ENCODE results near the gene UBE2E2.

Gene UBE2E2

DNA sequence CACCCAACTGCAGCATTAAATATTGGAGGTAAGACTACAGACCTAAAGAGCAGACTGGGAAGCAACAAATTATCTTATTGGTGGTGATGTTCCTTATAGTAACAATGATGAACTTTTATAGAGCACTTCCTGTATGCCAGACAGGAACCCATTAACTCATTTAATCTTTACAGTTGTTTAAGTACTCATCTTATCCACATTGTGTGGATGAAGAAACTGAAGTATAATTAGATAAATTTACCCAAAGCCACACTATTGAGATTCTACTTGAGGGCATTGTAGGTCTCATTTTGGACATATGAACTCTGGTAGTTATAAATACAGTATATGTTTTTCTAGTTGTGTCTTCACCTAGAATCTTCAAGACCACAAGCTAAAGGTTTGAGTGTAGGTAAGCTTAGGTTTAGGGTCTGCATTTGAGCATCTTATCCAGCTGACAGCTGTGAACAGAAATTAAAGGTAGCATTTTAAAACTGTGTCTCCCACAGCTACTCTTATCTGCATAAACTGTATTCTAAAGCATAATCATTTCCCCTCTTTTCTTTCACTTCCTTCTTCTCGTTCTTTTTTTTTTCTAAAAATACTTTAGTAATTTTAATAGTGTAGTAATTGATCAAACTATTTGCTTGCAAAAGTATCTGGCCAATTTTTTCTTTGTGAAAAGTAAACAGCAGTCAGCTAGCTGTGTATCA, 138.2 kb downstream of the UBE2E2 start:
- H4K20me1 ChIP-seq (ENCODE audit: insufficient read depth, low read length), result no peaks in the 10 kb centered on the region
- H3K9me2 ChIP-seq (ENCODE audit: low read depth, low read length), result no peaks in the 10 kb centered on the region
- no peaks in the 10 kb centered on the region for H3K27me3 ChIP-seq (ENCODE audit: insufficient read depth, low read length)
- TF ChIP-seq, protein P1, sequence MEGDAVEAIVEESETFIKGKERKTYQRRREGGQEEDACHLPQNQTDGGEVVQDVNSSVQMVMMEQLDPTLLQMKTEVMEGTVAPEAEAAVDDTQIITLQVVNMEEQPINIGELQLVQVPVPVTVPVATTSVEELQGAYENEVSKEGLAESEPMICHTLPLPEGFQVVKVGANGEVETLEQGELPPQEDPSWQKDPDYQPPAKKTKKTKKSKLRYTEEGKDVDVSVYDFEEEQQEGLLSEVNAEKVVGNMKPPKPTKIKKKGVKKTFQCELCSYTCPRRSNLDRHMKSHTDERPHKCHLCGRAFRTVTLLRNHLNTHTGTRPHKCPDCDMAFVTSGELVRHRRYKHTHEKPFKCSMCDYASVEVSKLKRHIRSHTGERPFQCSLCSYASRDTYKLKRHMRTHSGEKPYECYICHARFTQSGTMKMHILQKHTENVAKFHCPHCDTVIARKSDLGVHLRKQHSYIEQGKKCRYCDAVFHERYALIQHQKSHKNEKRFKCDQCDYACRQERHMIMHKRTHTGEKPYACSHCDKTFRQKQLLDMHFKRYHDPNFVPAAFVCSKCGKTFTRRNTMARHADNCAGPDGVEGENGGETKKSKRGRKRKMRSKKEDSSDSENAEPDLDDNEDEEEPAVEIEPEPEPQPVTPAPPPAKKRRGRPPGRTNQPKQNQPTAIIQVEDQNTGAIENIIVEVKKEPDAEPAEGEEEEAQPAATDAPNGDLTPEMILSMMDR (IDR thresholded peaks at IDR 0.05; ENCODE audit: low read length), result no peak
- no peak for TF ChIP-seq EZH2 (IDR thresholded peaks at IDR 0.05; ENCODE audit: borderline replicate concordance, low read length)
- H3F3A ChIP-seq (ENCODE audit: insufficient read depth, low read length), result no peaks in the 10 kb centered on the region
- H3K4me2 ChIP-seq (ENCODE audit: low read length), result peak overlapping the region; percentile 47
- no peaks in the 10 kb centered on the region for H3K36me3 ChIP-seq (ENCODE audit: insufficient read depth, low read length)
- peak overlapping the region; percentile 79 for H3K27ac ChIP-seq (ENCODE audit: low read depth, low read length, poor library complexity, severe bottlenecking)
- peaks cover 12% of the 10 kb centered on the region; the same call in 1 of the 2 replicates for H3K79me2 ChIP-seq (ENCODE audit: insufficient read depth, low read length)
- peak overlapping the region; percentile 2 for H3K4me3 ChIP-seq (ENCODE audit: low read depth, low read length, poor library complexity, severe bottlenecking)
- no peak overlapping the region for H2AFZ ChIP-seq (ENCODE audit: low read length)
- H3K4me1 ChIP-seq (ENCODE audit: insufficient read depth, low read length, severe bottlenecking), result peaks cover 33% of the 10 kb centered on the region
- H3K9me3 ChIP-seq (ENCODE audit: low read length), result no peaks in the 10 kb centered on the region
- peak overlapping the region; percentile 36 for H3K9ac ChIP-seq (ENCODE audit: low read length)

DNA sequence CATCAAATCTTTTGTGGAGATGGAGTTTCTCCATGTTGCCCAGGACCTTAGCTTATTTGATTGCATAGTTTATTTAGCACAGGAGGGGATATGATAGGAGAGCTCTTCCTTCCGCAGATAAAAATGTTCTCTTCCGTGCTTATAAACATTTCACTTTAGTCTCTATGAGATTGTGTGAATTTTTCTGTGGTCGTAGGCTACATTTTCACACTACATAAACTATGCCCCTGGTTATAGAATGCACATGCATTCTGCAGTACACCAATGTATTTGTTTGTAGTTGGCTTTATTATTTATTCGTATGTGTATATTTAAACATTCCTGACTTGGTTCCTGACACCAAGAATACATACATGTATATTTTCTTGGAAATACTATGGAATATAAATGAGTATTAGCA, 139.2 kb downstream of the UBE2E2 start:
- Histone ChIP-seq H3K36me3 (ENCODE audit: insufficient read depth, low read length) (no peaks in the 10 kb centered on the region; the same call in 1 of the 2 replicates), H3K9me3 (ENCODE audit: low read length) (no peaks in the 10 kb centered on the region), H3K4me1 (ENCODE audit: insufficient read depth, low read length, severe bottlenecking) (peaks cover 33% of the 10 kb centered on the region), H3K79me2 (ENCODE audit: insufficient read depth, low read length) (peaks cover 12% of the 10 kb centered on the region; the same call in 1 of the 2 replicates), H3K9ac (ENCODE audit: low read length) (no peak overlapping the region), H2AFZ (ENCODE audit: low read length) (no peak overlapping the region), H3K4me2 (ENCODE audit: low read length) (no peak overlapping the region), H3K27ac (ENCODE audit: low read depth, low read length, poor library complexity, severe bottlenecking) (peak overlapping the region; percentile 79), H3K27me3 (ENCODE audit: insufficient read depth, low read length) (no peaks in the 10 kb centered on the region), H3K4me3 (ENCODE audit: low read depth, low read length, poor library complexity, severe bottlenecking) (no peak overlapping the region), H3F3A (ENCODE audit: insufficient read depth, low read length) (no peaks in the 10 kb centered on the region), H3K9me2 (ENCODE audit: low read depth, low read length) (no peaks in the 10 kb centered on the region), H4K20me1 (ENCODE audit: insufficient read depth, low read length) (no peaks in the 10 kb centered on the region)
- no peak for TF ChIP-seq EZH2 (IDR thresholded peaks at IDR 0.05; ENCODE audit: borderline replicate concordance, low read length)
- TF ChIP-seq, protein P1 (IDR thresholded peaks at IDR 0.05; ENCODE audit: low read length), result no peak

DNA sequence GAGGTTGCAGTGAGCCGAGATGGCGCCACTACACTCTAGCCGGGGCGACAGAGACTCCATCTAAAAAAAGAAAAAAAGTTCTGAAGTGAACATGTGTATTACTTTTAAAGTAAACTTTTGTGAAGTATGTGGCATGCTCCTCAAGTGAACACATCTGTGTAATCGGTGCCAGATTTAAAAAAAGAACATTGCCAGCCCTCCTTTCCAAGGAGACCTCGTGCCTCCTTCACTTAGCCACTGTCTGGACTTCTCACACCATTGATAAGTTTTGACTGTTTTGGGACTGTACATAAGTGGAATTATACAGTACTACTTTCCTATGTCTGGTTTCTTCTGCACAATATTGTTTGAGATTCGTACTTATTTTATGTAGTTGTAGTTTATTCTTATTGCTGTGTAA, 140.4 kb downstream of the UBE2E2 start:
- Histone ChIP-seq H3K79me2 (ENCODE audit: insufficient read depth, low read length) (peaks cover 12% of the 10 kb centered on the region; the same call in 1 of the 2 replicates), H3K4me2 (ENCODE audit: low read length) (no peak overlapping the region), H3K9ac (ENCODE audit: low read length) (no peak overlapping the region), H3K9me3 (ENCODE audit: low read length) (no peaks in the 10 kb centered on the region), H3K4me1 (ENCODE audit: insufficient read depth, low read length, severe bottlenecking) (peaks cover 33% of the 10 kb centered on the region), H4K20me1 (ENCODE audit: insufficient read depth, low read length) (no peaks in the 10 kb centered on the region), H2AFZ (ENCODE audit: low read length) (no peak overlapping the region), H3F3A (ENCODE audit: insufficient read depth, low read length) (no peaks in the 10 kb centered on the region), H3K27ac (ENCODE audit: low read depth, low read length, poor library complexity, severe bottlenecking) (no peak overlapping the region), H3K9me2 (ENCODE audit: low read depth, low read length) (no peaks in the 10 kb centered on the region), H3K4me3 (ENCODE audit: low read depth, low read length, poor library complexity, severe bottlenecking) (no peak overlapping the region), H3K36me3 (ENCODE audit: insufficient read depth, low read length) (no peaks in the 10 kb centered on the region; the same call in 1 of the 2 replicates), H3K27me3 (ENCODE audit: insufficient read depth, low read length) (no peaks in the 10 kb centered on the region)
- no peak for TF ChIP-seq EZH2 (IDR thresholded peaks at IDR 0.05; ENCODE audit: borderline replicate concordance, low read length)
- TF ChIP-seq, protein P1 (IDR thresholded peaks at IDR 0.05; ENCODE audit: low read length), result no peak
